Trophoblast cell (in vitro differentiated cells and primary cell): ENCODE measurements around the gene JAML.

Experiments
- DNase-seq, 2 donors: peaks; one replicate each; pipeline ENCODE4 v3.0.0-alpha.2; 2016
- H2AFZ ChIP-seq: 2 replicates; pipeline ENCODE4 v1.6.1; 2013; ENCODE audit warnings: low read length, moderate library complexity, mild to moderate bottlenecking; ENCODE audit not compliant: insufficient read depth, poor library complexity
- H2AK5ac ChIP-seq: 2 replicates; pipeline ENCODE4 v1.6.1; 2013; ENCODE audit warnings: mild to moderate bottlenecking, low read length
- H2BK120ac ChIP-seq: 2 replicates; pipeline ENCODE4 v1.6.1; 2013; ENCODE audit warnings: low read length, mild to moderate bottlenecking, moderate library complexity; ENCODE audit not compliant: insufficient read depth, poor library complexity
- H2BK12ac ChIP-seq: 2 replicates; pipeline ENCODE4 v1.6.1; 2013; ENCODE audit warnings: mild to moderate bottlenecking, low read length, moderate library complexity
- H2BK5ac ChIP-seq: 2 replicates; pipeline ENCODE4 v1.6.1; 2013; ENCODE audit warnings: low read length, low read depth, moderate library complexity, mild to moderate bottlenecking; ENCODE audit not compliant: poor library complexity
- H3K14ac ChIP-seq: 2 replicates; pipeline ENCODE4 v1.6.1; 2013; ENCODE audit warnings: mild to moderate bottlenecking, low read length
- H3K18ac ChIP-seq: 2 replicates; pipeline ENCODE4 v1.6.1; 2013; ENCODE audit warnings: mild to moderate bottlenecking, low read length
- H3K23ac ChIP-seq: 2 replicates; pipeline ENCODE4 v1.6.1; 2013; ENCODE audit warnings: low read length
- H3K27ac ChIP-seq: 2 replicates; pipeline ENCODE4 v1.5.1; 2013; ENCODE audit warnings: low read depth, mild to moderate bottlenecking, inconsistent platforms, low read length, moderate library complexity
- H3K27me3 ChIP-seq: 2 replicates; pipeline ENCODE4 v1.6.1; 2013; ENCODE audit warnings: inconsistent platforms, mild to moderate bottlenecking, low read length, moderate library complexity; ENCODE audit not compliant: insufficient read depth
- H3K36me3 ChIP-seq, 2 experiments: 1 replicate in 1 of 2; 2 replicates in 1 of 2; pipeline ENCODE4 v1.6.1; 2013; ENCODE audit warnings: low read length in 2 of 2, mild to moderate bottlenecking in 2 of 2, moderate library complexity in 1 of 2; ENCODE audit not compliant: insufficient read depth in 2 of 2, control insufficient read depth in 1 of 2
- H3K4ac ChIP-seq: 2 replicates; pipeline ENCODE4 v1.6.1; 2013; ENCODE audit warnings: low read depth, mild to moderate bottlenecking, low read length, moderate library complexity
- H3K4me1 ChIP-seq, 2 experiments: 1 replicate in 1 of 2; 2 replicates in 1 of 2; pipeline ENCODE4 v1.6.1; 2013; ENCODE audit warnings: low read length in 2 of 2, mild to moderate bottlenecking in 2 of 2, moderate library complexity in 1 of 2; ENCODE audit not compliant: insufficient read depth in 2 of 2, control insufficient read depth in 1 of 2
- H3K4me2 ChIP-seq: 2 replicates; pipeline ENCODE4 v1.6.1; 2013; ENCODE audit warnings: inconsistent platforms, mild to moderate bottlenecking, low read length, moderate library complexity
- H3K4me3 ChIP-seq: 2 replicates; pipeline ENCODE4 v1.5.1; 2013; ENCODE audit warnings: mild to moderate bottlenecking, low read depth, low read length, inconsistent platforms
- H3K79me1 ChIP-seq: one replicate; pipeline ENCODE4 v1.6.1; 2013; ENCODE audit warnings: low read length
- H3K79me2 ChIP-seq: 2 replicates; pipeline ENCODE4 v1.6.1; 2013; ENCODE audit warnings: low read length, mild to moderate bottlenecking; ENCODE audit not compliant: control insufficient read depth, insufficient read depth, poor library complexity
- H3K9ac ChIP-seq: 2 replicates; pipeline ENCODE4 v1.6.1; 2013; ENCODE audit warnings: mild to moderate bottlenecking, low read length
- H3K9me3 ChIP-seq: 2 replicates; pipeline ENCODE4 v1.6.1; 2013; ENCODE audit warnings: low read depth, mild to moderate bottlenecking, control low read depth, inconsistent platforms, low read length; ENCODE audit not compliant: insufficient read depth
- H4K12ac ChIP-seq: 2 replicates; pipeline ENCODE4 v1.6.1; 2013; ENCODE audit warnings: low read depth, mild to moderate bottlenecking, low read length, moderate library complexity
- H4K8ac ChIP-seq: 2 replicates; pipeline ENCODE4 v1.6.1; 2013; ENCODE audit warnings: low read depth, mild to moderate bottlenecking, low read length, moderate library complexity
- H4K91ac ChIP-seq: one replicate; pipeline ENCODE4 v1.6.1; 2013; ENCODE audit warnings: low read depth, mild to moderate bottlenecking, low read length, moderate library complexity
- WGBS: extraction: QIAGEN DNeasy Blood & Tissue Kit; methylation state at CpG from one replicate; pipeline ENCODE4 v1.1.7; 2013; ENCODE audit warnings: missing lambda C conversion rate; ENCODE audit not compliant: insufficient read length, insufficient coverage; ENCODE audit errors: extremely low coverage; 5-methylcytosine and 5-hydroxymethylcytosine counted together

The JAML gene

GRCh38 chr11:118219732-118220131 lies 5.1 kb downstream of the JAML start:
- Histone ChIP-seq H3K27me3 (no peaks in the 10 kb centered on the region), H3K9ac (no peak overlapping the region), H3K14ac (no peak overlapping the region), H3K4me1 (no peaks in the 10 kb centered on the region), H3K9me3 (no peaks in the 10 kb centered on the region), H3K4me2 (no peak overlapping the region), H4K91ac (no peak overlapping the region), H2AK5ac (no peak overlapping the region), H3K23ac (no peak overlapping the region), H4K8ac (no peak overlapping the region), H3K36me3 (no peaks in the 10 kb centered on the region), H3K4ac (no peak overlapping the region), H2BK120ac (no peak overlapping the region), H2BK12ac (no peak overlapping the region), H3K27ac (no peak overlapping the region), H2AFZ (no peak overlapping the region), H3K79me2 (no peaks in the 10 kb centered on the region), H4K12ac (no peak overlapping the region), H3K4me3 (no peak overlapping the region), H3K18ac (no peak overlapping the region), H2BK5ac (no peak overlapping the region), H3K79me1 (no peaks in the 10 kb centered on the region)
- no peak for DNase-seq
- WGBS, result no CpG with 5 or more reads among the region's 1 CpG

DNA sequence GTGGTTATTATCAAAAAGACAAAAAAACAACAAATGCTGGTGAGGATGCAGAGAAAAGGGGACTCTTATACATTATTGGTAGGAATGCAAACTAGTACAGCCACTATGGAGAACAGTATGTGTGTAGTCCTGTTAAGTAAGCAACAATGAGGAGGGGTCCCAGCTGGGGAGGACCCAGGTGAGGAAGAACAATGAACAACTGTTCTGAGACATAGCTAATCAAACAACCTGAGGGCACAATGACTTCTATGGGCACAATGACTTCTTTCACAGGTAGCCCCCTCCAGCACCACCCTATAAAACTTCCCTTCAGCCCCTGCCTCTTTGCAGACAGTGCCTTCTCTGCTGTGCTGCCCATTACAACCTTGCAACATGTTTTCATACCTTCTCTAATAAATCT lies 5.6 kb downstream of the JAML start:
- Histone ChIP-seq H3K79me2 (no peaks in the 10 kb centered on the region), H2BK120ac (no peak overlapping the region), H3K14ac (no peak overlapping the region), H3K4me3 (no peak overlapping the region), H3K4ac (no peak overlapping the region), H3K23ac (no peak overlapping the region), H4K12ac (no peak overlapping the region), H3K27me3 (no peaks in the 10 kb centered on the region), H2BK5ac (no peak overlapping the region), H3K4me1 (no peaks in the 10 kb centered on the region), H3K18ac (no peak overlapping the region), H2AK5ac (no peak overlapping the region), H3K9ac (no peak overlapping the region), H3K79me1 (no peaks in the 10 kb centered on the region), H4K8ac (no peak overlapping the region), H2BK12ac (no peak overlapping the region), H3K9me3 (no peaks in the 10 kb centered on the region), H4K91ac (no peak overlapping the region), H3K4me2 (no peak overlapping the region), H2AFZ (no peak overlapping the region), H3K36me3 (no peaks in the 10 kb centered on the region), H3K27ac (no peak overlapping the region)
- no peak for DNase-seq

- Histone ChIP-seq H3K4me1 (no peaks in the 10 kb centered on the region), H4K8ac (no peak overlapping the region), H3K27me3 (no peaks in the 10 kb centered on the region), H3K27ac (no peak overlapping the region), H2BK12ac (no peak overlapping the region), H4K91ac (no peak overlapping the region), H3K9me3 (no peaks in the 10 kb centered on the region), H2AK5ac (no peak overlapping the region), H2AFZ (no peak overlapping the region), H3K14ac (no peak overlapping the region), H3K79me2 (no peaks in the 10 kb centered on the region), H3K4me3 (no peak overlapping the region), H2BK5ac (no peak overlapping the region), H3K23ac (no peak overlapping the region), H3K9ac (no peak overlapping the region), H3K4me2 (no peak overlapping the region), H3K4ac (no peak overlapping the region), H4K12ac (no peak overlapping the region), H3K36me3 (no peaks in the 10 kb centered on the region), H3K79me1 (no peaks in the 10 kb centered on the region), H2BK120ac (no peak overlapping the region), H3K18ac (no peak overlapping the region)
- WGBS, result no CpG with 5 or more reads among the region's 3 CpGs
- no peak for DNase-seq
Measured at GRCh38 chr11:118217575-118217974, 7.2 kb downstream of the JAML start.

- Histone ChIP-seq H3K4me2 (no peak overlapping the region), H3K14ac (no peak overlapping the region), H3K27ac (no peak overlapping the region), H3K27me3 (no peaks in the 10 kb centered on the region), H3K4ac (no peak overlapping the region), H3K4me1 (no peaks in the 10 kb centered on the region), H3K79me2 (no peaks in the 10 kb centered on the region), H2BK5ac (no peak overlapping the region), H3K36me3 (no peaks in the 10 kb centered on the region), H2BK120ac (no peak overlapping the region), H3K23ac (no peak overlapping the region), H4K91ac (no peak overlapping the region), H3K18ac (no peak overlapping the region), H4K12ac (no peak overlapping the region), H2BK12ac (no peak overlapping the region), H3K9ac (no peak overlapping the region), H4K8ac (no peak overlapping the region), H2AFZ (no peak overlapping the region), H3K79me1 (no peaks in the 10 kb centered on the region), H3K9me3 (no peaks in the 10 kb centered on the region), H3K4me3 (no peak overlapping the region), H2AK5ac (no peak overlapping the region)
- no CpG with 5 or more reads among the region's 11 CpGs for WGBS
- DNase-seq, result no peak
Measured at GRCh38 chr11:118216621-118217481, 8.0 kb downstream of the JAML start.
